Measurements from ENCODE around the gene IGSF10. TPM values are rescaled to one million over a fixed set of nuclear protein-coding genes. Genes with fewer than 3 reads are reported as not detected.
"Not testable (repeated sequence)": the region's sequence is repeated elsewhere in the genome, so short reads cannot be mapped to it uniquely, and the experiment has no call there.

IGSF10 gene, protein sequence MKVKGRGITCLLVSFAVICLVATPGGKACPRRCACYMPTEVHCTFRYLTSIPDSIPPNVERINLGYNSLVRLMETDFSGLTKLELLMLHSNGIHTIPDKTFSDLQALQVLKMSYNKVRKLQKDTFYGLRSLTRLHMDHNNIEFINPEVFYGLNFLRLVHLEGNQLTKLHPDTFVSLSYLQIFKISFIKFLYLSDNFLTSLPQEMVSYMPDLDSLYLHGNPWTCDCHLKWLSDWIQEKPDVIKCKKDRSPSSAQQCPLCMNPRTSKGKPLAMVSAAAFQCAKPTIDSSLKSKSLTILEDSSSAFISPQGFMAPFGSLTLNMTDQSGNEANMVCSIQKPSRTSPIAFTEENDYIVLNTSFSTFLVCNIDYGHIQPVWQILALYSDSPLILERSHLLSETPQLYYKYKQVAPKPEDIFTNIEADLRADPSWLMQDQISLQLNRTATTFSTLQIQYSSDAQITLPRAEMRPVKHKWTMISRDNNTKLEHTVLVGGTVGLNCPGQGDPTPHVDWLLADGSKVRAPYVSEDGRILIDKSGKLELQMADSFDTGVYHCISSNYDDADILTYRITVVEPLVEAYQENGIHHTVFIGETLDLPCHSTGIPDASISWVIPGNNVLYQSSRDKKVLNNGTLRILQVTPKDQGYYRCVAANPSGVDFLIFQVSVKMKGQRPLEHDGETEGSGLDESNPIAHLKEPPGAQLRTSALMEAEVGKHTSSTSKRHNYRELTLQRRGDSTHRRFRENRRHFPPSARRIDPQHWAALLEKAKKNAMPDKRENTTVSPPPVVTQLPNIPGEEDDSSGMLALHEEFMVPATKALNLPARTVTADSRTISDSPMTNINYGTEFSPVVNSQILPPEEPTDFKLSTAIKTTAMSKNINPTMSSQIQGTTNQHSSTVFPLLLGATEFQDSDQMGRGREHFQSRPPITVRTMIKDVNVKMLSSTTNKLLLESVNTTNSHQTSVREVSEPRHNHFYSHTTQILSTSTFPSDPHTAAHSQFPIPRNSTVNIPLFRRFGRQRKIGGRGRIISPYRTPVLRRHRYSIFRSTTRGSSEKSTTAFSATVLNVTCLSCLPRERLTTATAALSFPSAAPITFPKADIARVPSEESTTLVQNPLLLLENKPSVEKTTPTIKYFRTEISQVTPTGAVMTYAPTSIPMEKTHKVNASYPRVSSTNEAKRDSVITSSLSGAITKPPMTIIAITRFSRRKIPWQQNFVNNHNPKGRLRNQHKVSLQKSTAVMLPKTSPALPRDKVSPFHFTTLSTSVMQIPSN (N-terminal part only)
- total RNA-seq (1 to 10 TPM in 9 of 10 donors, under 1 TPM in 1; 0.93 to 3.9 (median 2.0) TPM), polyA plus RNA-seq (1 to 10 TPM; 1.1 to 1.5 TPM)
- long read RNA-seq, donor 1, partial matches to known transcripts = 1 of 2 reads
- long read RNA-seq, donor 1, other reads (novel, unspliced or antisense) = 1 of 2 reads
- long read RNA-seq, donor 2, partial matches to known transcripts = 1 of 2 reads
- long read RNA-seq, donor 2, other reads (novel, unspliced or antisense) = 1 of 2 reads
- long read RNA-seq, donor 3 = 0 reads

DNA sequence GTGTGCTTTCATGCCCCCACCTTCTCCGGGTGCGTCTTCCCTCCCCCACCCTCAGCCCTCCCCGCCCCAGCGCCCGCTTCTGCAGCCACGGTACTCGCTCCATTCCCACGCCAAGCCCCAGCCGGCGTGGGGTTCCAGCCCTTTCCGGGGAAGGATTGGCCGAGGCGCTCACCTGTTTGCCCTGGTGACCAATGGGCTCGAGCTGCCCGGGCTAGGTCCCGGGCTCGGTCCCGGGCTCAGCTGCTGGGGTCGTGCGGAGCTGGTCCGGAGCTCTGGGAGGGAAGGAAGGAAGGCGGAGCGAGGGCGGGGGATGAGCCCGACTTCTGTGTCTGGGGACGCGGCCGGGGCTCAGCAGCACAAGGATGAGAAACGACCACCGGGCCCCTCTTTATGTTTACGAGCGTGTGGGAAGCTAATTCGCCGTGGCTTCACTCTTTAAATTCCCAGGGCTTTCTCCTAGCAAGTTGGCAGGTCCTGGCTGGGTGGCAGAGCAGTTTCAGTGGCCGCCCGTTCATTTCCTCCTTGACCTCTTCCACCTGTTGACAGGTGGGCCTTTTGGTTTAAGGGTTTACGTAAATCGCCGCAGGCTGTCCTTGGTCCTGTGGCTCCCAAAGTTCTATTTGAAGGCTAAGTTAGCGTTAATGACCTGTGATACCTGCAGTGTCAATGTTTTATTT is at the start of gene IGSF10:
TSS of gene IGSF10 (minus strand) at position 288 of the 677 bp plus-strand sequence. CDS start 2,352 bp downstream, outside the sequence.
- peak within 1 kb of the TSS in 2 of 10 donors; percentile 4 to 60 for H3K27ac ChIP-seq
- H3K4me1 ChIP-seq = peaks cover 0 to 9% (median 0%) of the 10 kb centered on the region in 9 donors
- H3K4me3 ChIP-seq = peak within 1 kb of the TSS; percentile 31 to 55 (median 49)
- no peaks in the 10 kb centered on the region for H3K36me3 ChIP-seq
- intact Hi-C loops (cut with DNase I) = loop anchor here in 3 of 10 donors (10.0 kb wide), 4 partner anchors 194 to 464 kb away; no protein-coding TSS in a partner anchor
- DNase-seq (peak in 1 of 2 donors; percentile 25), ATAC-seq (peak; percentile 53 to 70 (median 63))
- TF ChIP-seq, protein P1, sequence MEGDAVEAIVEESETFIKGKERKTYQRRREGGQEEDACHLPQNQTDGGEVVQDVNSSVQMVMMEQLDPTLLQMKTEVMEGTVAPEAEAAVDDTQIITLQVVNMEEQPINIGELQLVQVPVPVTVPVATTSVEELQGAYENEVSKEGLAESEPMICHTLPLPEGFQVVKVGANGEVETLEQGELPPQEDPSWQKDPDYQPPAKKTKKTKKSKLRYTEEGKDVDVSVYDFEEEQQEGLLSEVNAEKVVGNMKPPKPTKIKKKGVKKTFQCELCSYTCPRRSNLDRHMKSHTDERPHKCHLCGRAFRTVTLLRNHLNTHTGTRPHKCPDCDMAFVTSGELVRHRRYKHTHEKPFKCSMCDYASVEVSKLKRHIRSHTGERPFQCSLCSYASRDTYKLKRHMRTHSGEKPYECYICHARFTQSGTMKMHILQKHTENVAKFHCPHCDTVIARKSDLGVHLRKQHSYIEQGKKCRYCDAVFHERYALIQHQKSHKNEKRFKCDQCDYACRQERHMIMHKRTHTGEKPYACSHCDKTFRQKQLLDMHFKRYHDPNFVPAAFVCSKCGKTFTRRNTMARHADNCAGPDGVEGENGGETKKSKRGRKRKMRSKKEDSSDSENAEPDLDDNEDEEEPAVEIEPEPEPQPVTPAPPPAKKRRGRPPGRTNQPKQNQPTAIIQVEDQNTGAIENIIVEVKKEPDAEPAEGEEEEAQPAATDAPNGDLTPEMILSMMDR (IDR thresholded peaks at IDR 0.05) = no peak
- WGBS, 2 donors = 9 to 11% methylated on average over 40 of the region's 40 CpGs
- H3K9me3 ChIP-seq = no peaks in the 10 kb centered on the region
- H3K27me3 ChIP-seq = peaks cover 0 to 48% (median 31%) of the 10 kb centered on the region in 7 donors

DNA sequence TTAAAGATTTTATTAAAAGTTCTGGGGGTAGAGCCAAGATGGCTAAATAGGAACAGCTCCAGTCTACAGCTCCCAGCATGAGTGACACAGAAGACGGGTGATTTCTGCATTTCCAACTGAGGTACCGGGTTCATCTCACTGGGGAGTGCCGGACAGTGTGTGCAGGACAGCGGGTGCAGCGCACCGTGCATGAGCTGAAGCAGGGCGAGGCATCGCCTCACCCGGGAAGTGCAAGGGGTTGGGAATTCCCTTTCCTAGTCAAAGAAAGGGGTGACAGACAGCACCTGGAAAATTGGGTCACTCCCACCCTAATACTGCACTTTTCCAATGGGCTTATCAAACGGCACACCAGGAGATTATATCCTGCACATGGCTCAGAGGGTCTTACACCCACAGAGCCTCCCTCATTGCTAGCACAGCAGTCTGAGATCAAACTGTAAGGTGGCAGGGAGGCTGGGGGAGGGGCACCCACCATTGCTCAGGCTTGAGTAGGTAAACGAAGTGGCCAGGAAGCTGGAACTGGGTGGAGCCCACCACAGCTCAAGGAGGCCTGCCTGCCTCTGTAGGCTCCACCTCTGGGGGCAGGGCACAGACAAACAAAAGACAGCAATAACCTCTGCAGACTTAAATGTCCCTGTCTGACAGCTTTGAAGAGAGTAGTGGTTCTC is 48.7 kb upstream of the IGSF10 start:
- ATAC-seq; H3K4me3 ChIP-seq; DNase-seq; H3K36me3 ChIP-seq; H3K27me3 ChIP-seq; H3K4me1 ChIP-seq; intact Hi-C loops (cut with DNase I); H3K27ac ChIP-seq: not testable (repeated sequence)
- 91 to 96% methylated on average over 11 of the region's 11 CpGs for WGBS, 2 donors
- peaks cover 0 to 15% (median 0%) of the 10 kb centered on the region in 11 donors for H3K9me3 ChIP-seq

DNA sequence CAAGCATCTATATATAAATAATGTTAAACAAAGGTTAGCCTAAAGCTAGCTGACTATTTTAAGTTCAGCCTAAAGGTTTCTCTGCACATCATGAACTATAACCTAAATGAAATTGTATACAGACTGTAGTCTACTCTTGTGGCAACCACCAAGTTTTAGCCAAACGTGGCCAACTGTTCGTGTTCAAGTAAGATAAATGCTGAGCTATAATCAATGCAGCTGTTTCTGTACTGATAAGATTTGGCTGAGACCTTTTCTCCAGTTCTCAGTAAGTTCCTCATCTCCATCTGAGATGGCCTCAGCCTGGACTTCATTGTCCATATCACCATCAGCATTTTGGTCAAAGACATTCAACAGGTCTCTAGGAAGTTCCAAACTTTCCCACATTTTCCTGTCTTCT is 43.7 kb upstream of the IGSF10 start:
- Histone ChIP-seq H3K9me3 (peaks cover 0 to 5% (median 0%) of the 10 kb centered on the region in 11 donors), H3K27ac (no peak overlapping the region), H3K4me1 (peaks cover 0 to 6% (median 0%) of the 10 kb centered on the region in 9 donors), H3K4me3 (no peak overlapping the region), H3K36me3 (no peaks in the 10 kb centered on the region), H3K27me3 (no peaks in the 10 kb centered on the region)
- TF ChIP-seq, protein P1 (IDR thresholded peaks at IDR 0.05) = no peak
- WGBS, 2 donors = 38 to 60% methylated on average over 2 of the region's 2 CpGs
- DNase-seq (no peak), ATAC-seq (no peak)
- intact Hi-C loops (cut with DNase I) = loop anchor here in 1 of 10 donors (5.0 kb wide), 1 partner anchor 43 kb away; no protein-coding TSS in a partner anchor
